Activated gamma-delta T cell treated with Interleukin-2 at 50 U/mL for 16 hours (primary cell): ENCODE measurements around the gene HMCES.

ENCODE experiments used
- DNase-seq: peaks from one replicate; pipeline ENCODE4 v3.0.0-alpha.2; 2020

The HMCES gene

GRCh38 chr3:129305592-129306091 is 27.0 kb downstream of the HMCES start:
- DNase-seq, result no peak

GRCh38 chr3:129308636-129309035 is 30.0 kb downstream of the HMCES start:
- DNase-seq, result no peak

DNA sequence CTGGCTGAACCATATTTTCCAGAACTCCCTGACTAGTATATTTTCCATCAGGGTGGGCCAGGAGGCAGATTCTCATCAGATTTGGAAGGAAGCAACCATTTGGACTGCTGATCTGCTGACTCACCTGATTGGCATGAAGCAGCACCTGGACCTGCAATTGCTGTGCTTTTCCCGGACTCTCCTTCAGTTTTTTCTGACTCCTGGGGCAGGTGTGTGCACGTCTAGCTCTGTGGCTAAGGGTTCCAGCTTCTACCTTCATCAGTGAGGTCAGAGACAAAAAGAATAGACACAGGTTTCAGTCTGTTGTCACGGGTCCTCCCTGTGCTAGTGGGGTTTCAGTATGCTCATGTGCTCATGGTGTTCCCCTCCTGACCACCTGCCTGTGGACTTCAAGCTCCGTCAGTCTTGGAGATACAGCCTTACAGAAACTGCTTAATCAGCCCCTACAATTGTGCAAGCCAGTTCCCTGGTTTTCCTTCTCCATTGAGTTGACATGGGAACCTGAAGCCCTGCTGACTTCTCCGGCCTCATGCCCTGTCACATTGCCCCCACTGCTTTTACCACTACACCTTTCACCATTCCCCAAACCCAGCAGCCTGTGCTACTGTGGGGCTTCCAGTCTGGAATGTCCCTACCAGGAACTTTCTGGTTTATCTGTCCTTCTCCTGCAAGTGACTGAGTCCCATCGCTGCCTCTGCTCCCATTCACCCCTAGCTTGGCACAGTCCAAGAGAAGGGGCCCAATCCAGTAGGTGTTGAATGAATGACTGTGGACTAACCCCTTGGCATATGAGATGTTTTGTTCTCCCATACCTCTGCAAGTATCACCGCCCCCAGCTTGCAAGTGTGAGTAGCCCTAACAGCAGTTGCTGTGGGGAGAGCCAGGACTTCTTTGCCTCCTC is 31.7 kb downstream of the HMCES start:
- no peak for DNase-seq

GRCh38 chr3:129311054-129311902 is 32.6 kb downstream of the HMCES start:
- DNase-seq, result no peak

DNA sequence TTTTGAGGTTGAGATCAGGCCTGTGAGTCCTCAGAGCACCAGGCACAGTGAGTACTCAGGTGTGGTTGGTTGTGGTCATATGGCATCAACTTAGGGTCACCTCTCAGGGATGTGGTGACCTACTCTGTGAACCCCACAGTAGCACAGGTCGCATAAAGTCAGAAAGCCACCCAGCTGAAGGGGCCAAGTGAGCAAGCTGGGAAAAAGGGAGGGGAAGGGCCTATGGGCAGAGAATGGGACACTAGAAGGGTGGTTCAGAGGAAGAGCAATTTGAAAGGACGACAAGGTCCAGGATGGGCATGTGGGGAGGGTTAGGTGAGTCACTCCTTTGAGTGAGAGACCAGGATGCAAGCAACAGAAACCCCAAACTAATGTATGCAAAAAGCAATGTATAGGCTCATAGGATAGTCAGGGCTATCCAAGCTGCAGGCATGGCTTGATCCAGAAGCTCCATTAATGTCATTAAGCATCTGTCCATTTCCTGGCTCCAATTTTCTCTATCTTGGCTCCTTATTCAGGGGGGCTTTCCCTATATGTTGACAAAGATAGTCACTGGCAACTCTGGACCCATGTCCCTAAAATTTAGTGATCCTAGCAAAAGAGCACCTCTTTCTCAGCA is 33.5 kb downstream of the HMCES start:
- no peak for DNase-seq

- no peak for DNase-seq
Observed at GRCh38 chr3:129312671-129313414, 34.2 kb downstream of the HMCES start.

DNA sequence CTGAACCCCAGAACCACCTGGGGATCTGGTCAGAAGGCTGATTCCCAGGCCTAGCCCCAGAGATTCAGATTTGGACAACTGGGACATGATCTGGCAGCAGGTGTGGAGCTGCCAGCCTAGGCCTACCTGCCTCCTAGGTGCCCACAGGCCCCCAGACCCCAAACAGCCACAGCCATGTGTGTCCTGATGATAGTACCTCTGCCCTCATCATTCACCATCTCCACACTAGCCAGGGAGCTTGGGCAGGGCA is 34.7 kb downstream of the HMCES start:
- DNase-seq, result no peak

DNA sequence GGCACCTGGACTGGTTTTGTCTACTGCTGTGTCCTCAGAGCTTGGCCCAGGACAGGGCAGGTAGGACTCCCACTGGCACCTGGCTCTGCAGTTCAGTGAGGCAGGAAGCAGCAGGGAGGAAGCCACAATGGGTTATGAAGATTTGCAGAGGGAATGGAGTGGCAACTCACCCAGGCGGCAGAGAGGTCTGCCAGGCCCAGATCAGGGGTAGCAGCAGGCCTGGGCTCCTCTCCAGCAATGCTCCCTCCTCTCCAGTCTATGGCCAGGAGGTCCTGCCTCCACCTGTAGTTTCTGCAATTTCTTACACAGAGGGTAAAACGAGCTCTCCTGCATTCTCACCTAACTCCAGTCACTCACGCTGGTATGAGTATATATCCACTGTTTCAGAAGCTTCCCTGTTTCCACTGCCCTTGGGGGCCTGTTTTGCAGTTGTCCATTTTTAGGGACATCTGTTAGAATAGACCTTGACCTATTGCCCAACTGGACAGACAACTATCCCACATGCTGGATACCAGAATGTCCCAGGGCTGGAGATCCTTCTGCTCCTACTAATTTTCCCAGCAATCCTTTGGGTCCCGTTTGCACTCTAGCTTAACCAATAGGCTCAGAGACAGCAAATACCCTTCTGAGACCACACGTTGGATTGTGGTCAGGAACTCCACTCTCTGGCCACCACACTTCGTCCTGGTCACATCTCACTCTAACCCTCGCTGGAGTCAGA is 35.2 kb downstream of the HMCES start:
- DNase-seq, result no peak

GRCh38 chr3:129314386-129315222 is 35.9 kb downstream of the HMCES start:
- peak; percentile 33 for DNase-seq

- peak; percentile 17 for DNase-seq
Observed at GRCh38 chr3:129315223-129315997, 36.7 kb downstream of the HMCES start.

DNA sequence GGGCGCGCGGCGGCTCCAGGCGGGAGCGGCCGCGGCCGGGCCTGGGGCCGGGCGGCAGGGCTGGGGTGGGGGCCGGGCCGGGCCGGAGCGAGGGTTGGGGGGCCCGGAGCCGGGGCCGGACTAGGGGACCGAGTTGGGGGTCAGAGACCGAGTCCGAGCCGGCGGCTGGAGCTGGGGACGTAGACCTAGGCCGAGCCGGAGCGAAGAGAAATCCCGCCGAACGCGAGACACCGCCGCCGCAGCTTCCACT is 37.3 kb downstream of the HMCES start:
- no peak for DNase-seq

GRCh38 chr3:129316248-129317013 is 37.8 kb downstream of the HMCES start:
- DNase-seq, result peak; percentile 86

DNA sequence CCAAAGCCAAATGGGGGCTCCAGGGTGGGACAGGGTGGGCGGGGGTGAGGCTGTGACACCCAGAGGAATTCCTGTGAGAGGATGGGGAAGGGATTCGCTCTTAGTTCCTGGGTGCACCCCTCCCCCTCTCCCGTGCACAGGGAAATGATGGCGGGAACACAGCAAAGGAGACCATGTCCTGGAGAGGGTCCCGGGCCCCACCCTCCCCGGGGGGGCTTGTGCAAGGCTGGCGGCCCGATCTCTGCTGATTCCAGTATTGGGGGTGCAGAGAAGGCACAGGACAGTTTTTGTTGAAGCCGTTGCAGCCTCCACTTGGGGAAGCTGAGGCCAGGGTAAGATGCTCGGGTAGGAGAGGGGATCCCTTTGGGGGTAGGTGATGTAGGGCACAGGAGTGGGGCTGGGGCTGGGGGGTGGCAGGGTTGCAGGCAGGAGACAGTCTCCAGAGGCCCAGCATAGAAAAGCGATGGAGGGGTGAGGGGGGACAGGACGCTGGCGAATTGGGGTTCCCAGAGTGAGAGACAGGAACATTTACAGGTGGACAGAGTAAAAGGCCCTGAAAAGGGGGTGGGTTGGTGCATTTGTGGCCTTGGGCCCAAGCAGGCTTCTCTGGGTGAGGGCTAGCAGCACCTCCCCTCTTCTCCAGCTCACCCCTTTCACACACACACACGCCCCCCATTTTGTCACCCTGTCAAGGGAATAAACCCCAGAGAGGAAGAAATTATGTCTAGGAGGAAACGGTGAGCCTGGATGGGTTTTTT is 38.5 kb downstream of the HMCES start:
- no peak for DNase-seq

DNA sequence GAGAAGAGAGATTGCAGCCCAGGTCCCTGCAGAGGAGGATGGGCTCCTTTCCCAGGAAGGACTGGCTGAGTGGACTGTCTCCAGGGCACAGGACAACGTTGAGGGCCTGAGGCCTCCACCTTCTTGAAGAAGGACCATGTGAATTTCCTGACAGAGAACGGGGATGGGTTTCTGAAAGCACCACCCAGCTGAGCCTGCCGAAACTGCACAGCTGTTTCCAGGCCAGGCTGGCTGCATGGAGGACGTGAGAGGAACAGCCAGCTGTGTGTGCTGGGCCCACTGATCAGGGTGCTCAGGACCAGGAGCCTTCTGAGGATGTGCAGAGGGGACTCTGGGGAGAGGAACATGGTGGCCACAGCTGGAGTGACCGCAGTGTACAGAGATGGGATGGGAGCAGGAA is 39.2 kb downstream of the HMCES start:
- no peak for DNase-seq

- DNase-seq, result no peak
Observed at GRCh38 chr3:129318921-129319320, 40.3 kb downstream of the HMCES start.

DNA sequence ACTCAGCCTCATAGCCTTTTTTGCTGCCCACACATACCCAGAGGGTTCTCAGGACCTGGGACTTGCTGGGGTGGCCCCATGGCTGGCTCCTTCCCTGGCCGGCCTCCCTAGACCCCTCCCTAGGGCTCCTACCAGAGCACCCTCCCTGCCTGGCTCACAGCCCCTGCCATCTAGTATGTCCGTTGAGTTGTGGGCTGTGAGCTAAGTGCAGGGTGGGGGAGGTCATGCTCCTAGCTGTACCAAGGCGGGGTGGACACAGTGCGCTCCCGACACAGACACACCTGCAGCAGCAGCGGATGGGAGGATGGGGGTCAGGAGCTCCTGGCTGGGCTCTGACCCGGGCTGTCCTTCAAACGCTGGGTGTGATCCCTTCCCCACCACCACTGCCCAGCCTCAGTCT is 41.6 kb downstream of the HMCES start:
- DNase-seq, result no peak

DNA sequence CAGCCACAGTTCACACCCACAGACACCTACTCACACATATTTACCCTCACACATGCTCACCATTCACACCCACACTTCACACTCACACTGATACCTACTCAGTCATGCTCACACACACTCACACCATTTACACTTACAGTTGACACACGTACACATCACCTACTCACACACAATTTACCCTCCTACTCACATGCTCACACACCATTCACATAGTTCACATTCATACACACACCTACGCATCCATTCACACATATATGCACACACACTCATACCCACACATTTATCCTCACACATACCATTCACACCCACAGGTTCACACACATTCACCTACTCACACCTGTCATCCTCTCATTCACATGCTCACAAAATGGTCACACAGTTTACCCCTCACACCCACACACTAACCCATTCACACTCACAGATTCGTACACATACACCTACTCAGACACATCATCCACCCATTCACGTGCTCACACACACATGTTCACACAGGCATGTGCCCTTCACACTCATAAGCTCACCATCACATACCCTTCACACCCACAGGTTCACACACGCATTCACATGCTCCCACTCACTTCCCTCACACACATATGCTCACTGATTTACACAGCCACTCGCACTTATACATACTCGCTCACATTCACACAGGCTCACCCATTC is 42.3 kb downstream of the HMCES start:
- DNase-seq, result no peak

GRCh38 chr3:129321887-129322286 is 43.2 kb downstream of the HMCES start:
- DNase-seq, result no peak
